Right lobe of liver (tissue), 6 donors: ENCODE results near the gene XAB2. TPM values are rescaled to one million over a fixed set of nuclear protein-coding genes. Genes with fewer than 3 reads are reported as not detected.

ENCODE experiments used
- ATAC-seq, 4 donors: fragments of 200-7000 bp; cut with Tn5 transposase; one replicate each; pipeline ENCODE4 v1.9.1; 2020; ENCODE audit warnings: mild to moderate bottlenecking in 4 of 4, moderate library complexity in 4 of 4
- DNase-seq, 3 donors: peaks; one replicate each; pipeline ENCODE4 v3.0.0-alpha.2; 2020
- H3K27ac ChIP-seq, 3 donors: fragments of 200-600 bp; one replicate each; pipeline ENCODE4 v1.8.0; 2022
- H3K27me3 ChIP-seq, 2 donors: fragments of 200-600 bp; one replicate each; pipeline ENCODE4 v1.8.0; 2022
- H3K36me3 ChIP-seq, 4 donors: fragments of 200-600 bp; sonication (generic) in 1 of 4; one replicate each; pipeline versions ENCODE4 v1.5.1 to v1.8.0; 2017 to 2022; ENCODE audit warnings: control low read depth in 1 of 4
- H3K4me1 ChIP-seq, 4 donors: fragments of 200-600 bp; sonication (generic) in 1 of 4; one replicate each; pipeline versions ENCODE4 v1.5.1 to v1.8.0; 2017 to 2022; ENCODE audit warnings: control low read depth in 1 of 4
- H3K4me3 ChIP-seq, 3 donors: fragments of 200-600 bp; one replicate each; pipeline ENCODE4 v1.8.0; 2022
- H3K9me3 ChIP-seq, 4 donors: fragments of 200-600 bp; sonication (generic) in 1 of 4; one replicate each; pipeline versions ENCODE4 v1.5.1 to v1.8.0; 2017 to 2022; ENCODE audit warnings: control low read depth in 1 of 4
- CTCF ChIP-seq, 4 donors: fragments of 200-600 bp in 3 of 4; fragments of 450-650 bp in 1 of 4; IDR thresholded peaks; one replicate each; pipeline versions ENCODE4 v1.5.1 to v1.8.0; 2016 to 2022; ENCODE audit warnings: antibody characterized with exemption in 4 of 4, mild to moderate bottlenecking in 2 of 4
- POLR2A ChIP-seq: fragments of 450-650 bp; IDR thresholded peaks from one replicate; pipeline ENCODE4 v1.6.1; 2017; ENCODE audit warnings: antibody characterized with exemption, mild to moderate bottlenecking
- WGBS: methylation state at CpG from one replicate; pipeline ENCODE4 v1.1.6; 2018; ENCODE audit warnings: low coverage, low lambda C conversion rate; ENCODE audit not compliant: insufficient coverage; ENCODE audit errors: missing lambda C conversion rate; 5-methylcytosine and 5-hydroxymethylcytosine counted together
- intact Hi-C, 2 donors: fragments of 100-400 bp; cut with DNase I; formaldehyde crosslinking; loops; one replicate each; pipeline versions ENCODE4 v1.11.2 to v1.14.1; 2022
- total RNA-seq, 6 experiments: library from RNA; depleted of rRNA in 2 of 6; stranded (reverse); fragments of >200 nt in 2 of 6; fragmentation: NEBNext Ultra II Directional in 3 of 6; extraction: Animal tissue kit (Norgen Biotek cat#: 25700) in 3 of 6; gene quantifications; one replicate each; pipeline versions ENCODE4 v1.1.0 to v1.2.4, GENCODE V29; 2016 to 2023
- donor health status: DM: no; HTN: yes; CAD: no.
- donor health status: DM: no; HTN: no; CAD: no.
- donor health status: DM: no; HTN: no; CAD: no.
- donor health status: DM: no; HTN: yes; CAD: no.
- donor health status: DM: no; HTN: yes; CAD: no.

The XAB2 gene
- total RNA-seq, 6 experiments from 2014 or later, result 12.8 to 21.3 (median 17.8) TPM

- H3K27ac ChIP-seq, result peak overlapping the region; percentile 72 to 86 (median 77)
- WGBS, result 52% methylated on average over 11 of the region's 30 CpGs
- peak overlapping the region; percentile 77 to 82 (median 79) for H3K4me3 ChIP-seq
- H3K27me3 ChIP-seq, result no peaks in the 10 kb centered on the region
- peak; percentile 42 to 68 (median 62) for ATAC-seq
- no peaks in the 10 kb centered on the region for H3K36me3 ChIP-seq
- H3K4me1 ChIP-seq, result peaks cover 0 to 4% (median 0%) of the 10 kb centered on the region in 4 donors
- no peaks in the 10 kb centered on the region for H3K9me3 ChIP-seq
- DNase-seq, result peak; percentile 63 to 76 (median 71)
- TF ChIP-seq CTCF (IDR thresholded peaks at IDR 0.05), result no peak
- intact Hi-C loops, result no loop called here
Measured at GRCh38 chr19:7637374-7638256, 8.3 kb upstream of the XAB2 start.

GRCh38 chr19:7636691-7637373 is 7.5 kb upstream of the XAB2 start, which contains the start of gene STXBP2:
Gene STXBP2 (plus strand): TSS chr19:7637110. CDS start chr19:7637150, 40 bp downstream.
- TF ChIP-seq CTCF (IDR thresholded peaks at IDR 0.05), result peak in 1 of 4 donors; percentile 36
- TF ChIP-seq POLR2A, result peak; percentile 45
- 8% methylated on average over 11 of the region's 61 CpGs for WGBS

GRCh38 chr19:7636317-7636690 is 7.0 kb upstream of the XAB2 start:
- TF ChIP-seq POLR2A, result no peak
- TF ChIP-seq CTCF (IDR thresholded peaks at IDR 0.05), result no peak
- Histone ChIP-seq H3K27me3 (no peaks in the 10 kb centered on the region), H3K36me3 (no peaks in the 10 kb centered on the region), H3K9me3 (no peaks in the 10 kb centered on the region), H3K27ac (peak overlapping the region in 1 of 3 donors; percentile 77), H3K4me1 (peaks cover 0 to 4% (median 0%) of the 10 kb centered on the region in 4 donors), H3K4me3 (peak overlapping the region; percentile 77 to 82 (median 79))
- ATAC-seq (no peak), DNase-seq (peak in 1 of 3 donors; percentile 56)
- intact Hi-C loops, result no loop called here
- WGBS, result 81% methylated on average over 3 of the region's 16 CpGs

More at GRCh38 chr19:7636691-7637373, 7.5 kb upstream of the XAB2 start, which contains the start of gene STXBP2:
- intact Hi-C loops, result no loop called here
- peak within 1 kb of the TSS; percentile 77 to 82 (median 79) for H3K4me3 ChIP-seq
- H3K4me1 ChIP-seq, result peaks cover 0 to 4% (median 0%) of the 10 kb centered on the region in 4 donors
- ATAC-seq, result peak; percentile 92 to 98 (median 96)
- peak within 1 kb of the TSS; percentile 72 to 86 (median 77) for H3K27ac ChIP-seq
- no peaks in the 10 kb centered on the region for H3K27me3 ChIP-seq
- H3K36me3 ChIP-seq, result no peaks in the 10 kb centered on the region
- DNase-seq, result peak; percentile 88 to 90 (median 89)
- H3K9me3 ChIP-seq, result no peaks in the 10 kb centered on the region

GRCh38 chr19:7635670-7636069 is 6.3 kb upstream of the XAB2 start:
- H3K4me1 ChIP-seq, result peaks cover 0 to 6% (median 0%) of the 10 kb centered on the region in 4 donors
- no peaks in the 10 kb centered on the region for H3K27me3 ChIP-seq
- no peak for DNase-seq
- ATAC-seq, result no peak
- H3K9me3 ChIP-seq, result no peaks in the 10 kb centered on the region
- H3K36me3 ChIP-seq, result no peaks in the 10 kb centered on the region
- no peak for TF ChIP-seq POLR2A
- no peak for TF ChIP-seq CTCF (IDR thresholded peaks at IDR 0.05)
- no peak overlapping the region for H3K4me3 ChIP-seq
- no peak overlapping the region for H3K27ac ChIP-seq
- intact Hi-C loops, result no loop called here
- WGBS, result 51% methylated on average over 4 of the region's 6 CpGs
